Caco-2 (cell line): ENCODE data around the gene LMX1A. TPM values are rescaled to one million over a fixed set of nuclear protein-coding genes. Genes with fewer than 3 reads are reported as not detected.

ENCODE experiments used
- BruUV-seq: library from RNA; stranded (reverse); fragments of 400-500 nt; replicated peaks from 2 replicates; lab custom pipeline; 2021; lab: Mats Ljungman, UMichigan
- CTCF ChIA-PET: fragments of 300-600 bp; sonication (Branson Sonifier 250); formaldehyde crosslinking; loops from one replicate; lab custom pipeline; 2022; ENCODE audit warnings: antibody characterized with exemption; lab: Charles Lee
- POLR2A ChIA-PET: fragments of 300-600 bp; sonication (Branson Sonifier 250); formaldehyde crosslinking; loops from one replicate; lab custom pipeline; 2022; ENCODE audit warnings: antibody characterized with exemption; lab: Charles Lee
- DNase-seq, 2 experiments: peaks; one replicate each; pipeline versions ENCODE4 v3.0.0 to v3.0.0-alpha.2; 2020 to 2022
- H3K27me3 ChIP-seq: replicated peaks from 2 replicates; pipeline ENCODE4 v1.6.0; 2011; ENCODE audit warnings: low read length; ENCODE audit not compliant: control insufficient read depth, insufficient read depth
- H3K36me3 ChIP-seq: 2 replicates; pipeline ENCODE4 v1.5.1; 2011; ENCODE audit warnings: low read length; ENCODE audit not compliant: control insufficient read depth, insufficient read depth
- H3K4me1 ChIP-seq: fragments of 250-450 bp; sonication (Bioruptor Pico); 2 replicates; pipeline ENCODE4 v1.5.1; 2020; ENCODE audit warnings: mild to moderate bottlenecking
- H3K4me3 ChIP-seq: 2 replicates; pipeline ENCODE4 v1.5.1; 2011; ENCODE audit warnings: low read depth, mild to moderate bottlenecking, control low read depth, low read length
- H3K9me3 ChIP-seq: fragments of 250-450 bp; sonication (Bioruptor Pico); 2 replicates; pipeline ENCODE4 v1.5.1; 2020; ENCODE audit warnings: mild to moderate bottlenecking, moderate library complexity
- H3K27ac Mint-ChIP-seq: one replicate; pipeline ENCODE4 v1.8.0; 2022; ENCODE audit warnings: mixed read lengths; ENCODE audit not compliant: unreplicated experiment
- H3K27me3 Mint-ChIP-seq: one replicate; pipeline ENCODE4 v1.8.0; 2022; ENCODE audit warnings: mixed read lengths; ENCODE audit not compliant: insufficient read depth, unreplicated experiment
- H3K36me3 Mint-ChIP-seq: one replicate; pipeline ENCODE4 v1.8.0; 2022; ENCODE audit warnings: mild to moderate bottlenecking, mixed read lengths; ENCODE audit not compliant: insufficient read depth, unreplicated experiment
- H3K4me1 Mint-ChIP-seq: one replicate; pipeline ENCODE4 v1.8.0; 2022; ENCODE audit warnings: low read depth, mixed read lengths; ENCODE audit not compliant: unreplicated experiment
- H3K4me3 Mint-ChIP-seq: one replicate; pipeline ENCODE4 v1.8.0; 2022; ENCODE audit warnings: mild to moderate bottlenecking, moderate library complexity, mixed read lengths; ENCODE audit not compliant: unreplicated experiment
- H3K9me3 Mint-ChIP-seq: one replicate; pipeline ENCODE4 v1.8.0; 2022; ENCODE audit warnings: mixed read lengths; ENCODE audit not compliant: unreplicated experiment
- intact Hi-C: fragments of 100-400 bp; cut with micrococcal nuclease; formaldehyde crosslinking; loops from one replicate; pipeline ENCODE4 v1.10.0; 2022; ENCODE audit not compliant: unreplicated experiment
- total RNA-seq: library from RNA; stranded (reverse); gene quantifications from 2 replicates; pipeline ENCODE4 v1.2.3, GENCODE V29; 2022
- TF ChIP-seq, protein P1 (sequence below), 2 experiments: fragments of 200-600 bp in 1 of 2; IDR thresholded peaks; 1 replicate in 1 of 2; 2 replicates in 1 of 2; pipeline versions ENCODE4 v1.5.1 to v1.8.0; 2011 to 2022; ENCODE audit warnings: antibody characterized with exemption in 1 of 2, control low read depth in 1 of 2, inconsistent platforms in 1 of 2, low read depth in 1 of 2, low read length in 1 of 2, mild to moderate bottlenecking in 1 of 2, moderate library complexity in 1 of 2; ENCODE audit not compliant: insufficient read depth in 1 of 2, severe bottlenecking in 1 of 2, unreplicated experiment in 1 of 2

LMX1A gene
- total RNA-seq, 1 experiment from 2014 or later, result not detected

DNA sequence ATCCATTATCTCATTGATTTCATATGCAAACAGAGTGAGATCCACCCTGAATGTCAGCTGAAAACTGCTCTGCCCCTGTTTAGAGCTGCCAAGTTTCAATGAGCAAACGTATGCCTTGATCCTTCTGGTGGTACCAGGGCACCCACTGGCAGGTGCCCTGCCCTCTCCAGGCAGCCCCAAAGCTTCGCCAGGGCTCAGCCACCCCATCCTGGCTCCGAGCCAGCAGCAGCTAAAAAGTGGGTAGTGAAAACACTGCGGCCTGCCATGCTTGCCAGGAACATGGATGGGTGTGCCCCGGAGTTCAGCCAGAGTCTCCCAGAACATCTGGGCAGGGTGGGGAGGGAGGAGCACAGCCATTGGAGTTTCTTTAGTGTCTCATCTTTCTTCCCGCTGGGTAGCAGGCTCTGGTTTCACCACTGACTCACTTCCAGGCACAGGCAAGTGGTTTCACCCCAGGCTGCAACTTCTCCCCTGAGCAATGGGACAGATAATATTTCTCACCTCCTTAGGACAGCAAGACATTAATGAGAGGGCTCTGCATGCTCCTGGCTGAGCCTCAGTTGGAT is 8.1 kb upstream of the LMX1A start:
- H3K27me3 ChIP-seq, result no peaks in the 10 kb centered on the region
- H3K4me3 ChIP-seq, result no peak overlapping the region
- H3K4me1 Mint-ChIP-seq, result no peaks in the 10 kb centered on the region
- no peak for DNase-seq
- TF ChIP-seq, protein P1, sequence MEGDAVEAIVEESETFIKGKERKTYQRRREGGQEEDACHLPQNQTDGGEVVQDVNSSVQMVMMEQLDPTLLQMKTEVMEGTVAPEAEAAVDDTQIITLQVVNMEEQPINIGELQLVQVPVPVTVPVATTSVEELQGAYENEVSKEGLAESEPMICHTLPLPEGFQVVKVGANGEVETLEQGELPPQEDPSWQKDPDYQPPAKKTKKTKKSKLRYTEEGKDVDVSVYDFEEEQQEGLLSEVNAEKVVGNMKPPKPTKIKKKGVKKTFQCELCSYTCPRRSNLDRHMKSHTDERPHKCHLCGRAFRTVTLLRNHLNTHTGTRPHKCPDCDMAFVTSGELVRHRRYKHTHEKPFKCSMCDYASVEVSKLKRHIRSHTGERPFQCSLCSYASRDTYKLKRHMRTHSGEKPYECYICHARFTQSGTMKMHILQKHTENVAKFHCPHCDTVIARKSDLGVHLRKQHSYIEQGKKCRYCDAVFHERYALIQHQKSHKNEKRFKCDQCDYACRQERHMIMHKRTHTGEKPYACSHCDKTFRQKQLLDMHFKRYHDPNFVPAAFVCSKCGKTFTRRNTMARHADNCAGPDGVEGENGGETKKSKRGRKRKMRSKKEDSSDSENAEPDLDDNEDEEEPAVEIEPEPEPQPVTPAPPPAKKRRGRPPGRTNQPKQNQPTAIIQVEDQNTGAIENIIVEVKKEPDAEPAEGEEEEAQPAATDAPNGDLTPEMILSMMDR (IDR thresholded peaks at IDR 0.05; ENCODE audit: insufficient read depth in 1 of 2, low read depth in 1 of 2, low read length in 1 of 2, severe bottlenecking in 1 of 2, unreplicated experiment in 1 of 2), result no peak
- no peaks in the 10 kb centered on the region for H3K9me3 Mint-ChIP-seq
- BruUV-seq, result no TSS peak
- no peak overlapping the region for H3K4me3 Mint-ChIP-seq
- CTCF ChIA-PET, result no interaction called here
- no peaks in the 10 kb centered on the region for H3K36me3 Mint-ChIP-seq
- H3K27me3 Mint-ChIP-seq, result peaks cover 4% of the 10 kb centered on the region
- H3K27ac Mint-ChIP-seq, result no peak overlapping the region
- H3K9me3 ChIP-seq, result no peaks in the 10 kb centered on the region
- intact Hi-C loops, result loop anchor here (5.0 kb wide), 1 partner anchor 57 kb away; no protein-coding TSS in a partner anchor
- no peaks in the 10 kb centered on the region for H3K4me1 ChIP-seq
- H3K36me3 ChIP-seq, result no peaks in the 10 kb centered on the region
- POLR2A ChIA-PET, result interaction anchor here (0.6 kb wide), 1 partner anchor 1932 kb away, joined by 3 read pairs; no protein-coding TSS in a partner anchor

DNA sequence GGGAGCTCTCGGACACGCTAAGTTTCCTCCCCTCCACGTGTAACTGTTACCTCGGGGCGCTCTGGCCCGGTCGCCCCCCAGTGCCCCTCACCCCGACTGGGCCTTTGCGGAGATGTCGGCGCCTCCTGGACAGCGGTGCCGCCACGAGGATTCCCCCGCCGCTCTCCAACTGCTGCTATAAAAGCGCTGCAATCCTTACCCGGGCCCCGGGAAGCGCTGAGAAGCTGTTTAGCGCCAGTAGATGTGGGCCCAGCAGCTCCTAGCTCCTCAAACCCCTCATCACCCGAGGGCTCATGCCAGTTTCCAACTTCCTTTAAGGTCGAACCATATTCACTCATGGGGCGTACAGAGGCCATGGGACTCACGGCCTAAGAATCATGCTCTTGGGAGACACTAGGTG is 361 bp upstream of the LMX1A start:
- Histone ChIP-seq H3K36me3 (no peaks in the 10 kb centered on the region), H3K9me3 (no peaks in the 10 kb centered on the region), H3K4me3 (no peak overlapping the region), H3K27me3 (no peaks in the 10 kb centered on the region), H3K4me1 (no peaks in the 10 kb centered on the region)
- Mint-ChIP-seq H3K36me3 (no peaks in the 10 kb centered on the region), H3K4me1 (peaks cover 10% of the 10 kb centered on the region), H3K4me3 (no peak overlapping the region), H3K9me3 (no peaks in the 10 kb centered on the region), H3K27ac (no peak overlapping the region), H3K27me3 (peaks cover 3% of the 10 kb centered on the region)
- CTCF ChIA-PET, result no interaction called here
- no peak for DNase-seq
- no TSS peak for BruUV-seq
- TF ChIP-seq, protein P1 (IDR thresholded peaks at IDR 0.05; ENCODE audit: insufficient read depth in 1 of 2, low read depth in 1 of 2, low read length in 1 of 2, severe bottlenecking in 1 of 2, unreplicated experiment in 1 of 2), result no peak
- POLR2A ChIA-PET, result no interaction called here
- intact Hi-C loops, result no loop called here

DNA sequence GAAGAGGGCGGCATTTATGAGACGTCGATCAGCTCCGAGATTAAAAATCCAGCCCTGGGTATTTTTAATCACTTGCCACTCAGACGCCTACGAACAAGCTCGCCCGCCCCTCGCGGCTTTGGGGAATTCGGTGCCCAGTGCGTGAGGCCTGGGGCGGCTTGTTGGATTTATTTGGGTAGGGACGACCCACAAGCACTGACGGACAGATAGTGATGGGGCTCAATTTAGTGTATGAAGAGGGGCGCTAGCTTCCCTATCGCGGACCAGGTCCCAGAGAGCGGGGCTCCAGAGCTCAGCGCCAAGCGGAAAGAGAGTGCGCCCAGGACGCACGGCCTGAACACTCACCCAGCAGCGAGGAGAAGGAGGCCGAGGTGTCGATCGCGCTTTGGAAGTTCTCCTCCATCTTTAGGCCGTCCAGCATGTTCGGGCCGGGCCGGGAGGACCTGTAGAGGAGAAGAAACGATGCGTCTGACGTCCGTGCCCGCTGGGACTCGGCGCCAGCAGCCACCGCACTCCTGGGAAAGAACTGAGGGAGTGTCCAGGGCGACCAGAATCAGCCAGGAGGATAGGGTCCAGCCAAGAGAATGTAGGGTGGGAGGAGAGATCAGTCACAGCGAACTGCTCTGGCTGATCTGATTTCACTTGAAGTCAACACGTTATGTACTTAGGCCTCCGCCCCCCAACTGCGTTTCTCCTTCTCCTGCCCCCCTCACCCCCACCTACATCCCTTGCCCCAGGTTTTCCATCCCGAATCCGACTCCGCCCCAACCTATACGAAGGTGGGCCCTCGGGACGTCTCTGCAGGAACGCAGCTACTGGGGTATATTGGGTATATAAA is 1.2 kb downstream of the LMX1A start:
- H3K4me3 Mint-ChIP-seq, result no peak overlapping the region
- intact Hi-C loops, result no loop called here
- Histone ChIP-seq H3K9me3 (no peaks in the 10 kb centered on the region), H3K27me3 (peaks cover 4% of the 10 kb centered on the region), H3K4me1 (no peaks in the 10 kb centered on the region), H3K4me3 (no peak overlapping the region), H3K36me3 (no peaks in the 10 kb centered on the region)
- H3K36me3 Mint-ChIP-seq, result no peaks in the 10 kb centered on the region
- TF ChIP-seq, protein P1 (IDR thresholded peaks at IDR 0.05; ENCODE audit: insufficient read depth in 1 of 2, low read depth in 1 of 2, low read length in 1 of 2, severe bottlenecking in 1 of 2, unreplicated experiment in 1 of 2), result no peak
- H3K4me1 Mint-ChIP-seq, result peaks cover 15% of the 10 kb centered on the region
- DNase-seq, result no peak
- ChIA-PET CTCF (interaction anchor here (0.5 kb wide), 1 partner anchor 1865 kb away, joined by 6 read pairs; the partner anchor contains the start of gene POU2F1), POLR2A (no interaction called here)
- H3K27me3 Mint-ChIP-seq, result peaks cover 6% of the 10 kb centered on the region
- BruUV-seq, result no TSS peak
- H3K9me3 Mint-ChIP-seq, result no peaks in the 10 kb centered on the region
- no peak overlapping the region for H3K27ac Mint-ChIP-seq
